ENCODE results near the gene TECTA. TPM values are rescaled to one million over a fixed set of nuclear protein-coding genes. Genes with fewer than 3 reads are reported as not detected.

The TECTA gene
- total RNA-seq, 4 donors from 2014 or later, result under 0.01 to 2.8 (median 1.1) TPM; not detected in 1

- intact Hi-C loops (cut with DNase I; ENCODE audit: low total_unique reads), result no loop called here
- no peaks in the 10 kb centered on the region for H3K4me1 ChIP-seq
- DNase-seq, result no peak
- no peak for TF ChIP-seq POLR2A (IDR thresholded peaks at IDR 0.05)
- H3K9me3 ChIP-seq, result no peaks in the 10 kb centered on the region
- H3K27ac ChIP-seq, result no peak overlapping the region
- H3K36me3 ChIP-seq, result no peaks in the 10 kb centered on the region
- H3K4me3 ChIP-seq, result no peak overlapping the region
- no peaks in the 10 kb centered on the region for H3K27me3 ChIP-seq
Measured at GRCh38 chr11:121210445-121211080, 109.5 kb downstream of the TECTA start.

GRCh38 chr11:121211626-121212025 is 110.6 kb downstream of the TECTA start:
- Histone ChIP-seq H3K9me3 (no peaks in the 10 kb centered on the region), H3K4me1 (no peaks in the 10 kb centered on the region), H3K27ac (no peak overlapping the region), H3K27me3 (no peaks in the 10 kb centered on the region), H3K4me3 (no peak overlapping the region), H3K36me3 (no peaks in the 10 kb centered on the region)
- TF ChIP-seq CTCF (IDR thresholded peaks at IDR 0.05), result no peak
- no peak for TF ChIP-seq POLR2A (IDR thresholded peaks at IDR 0.05)
- no peak for DNase-seq
- intact Hi-C loops (cut with DNase I; ENCODE audit: low total_unique reads), result no loop called here

- intact Hi-C loops (cut with DNase I; ENCODE audit: low total_unique reads), result no loop called here
- no peak for TF ChIP-seq CTCF (IDR thresholded peaks at IDR 0.05)
- no peak for TF ChIP-seq POLR2A (IDR thresholded peaks at IDR 0.05)
- no peak overlapping the region for H3K4me3 ChIP-seq
- no peaks in the 10 kb centered on the region for H3K9me3 ChIP-seq
- no peak overlapping the region for H3K27ac ChIP-seq
- H3K4me1 ChIP-seq, result no peaks in the 10 kb centered on the region
- DNase-seq, result no peak
- H3K36me3 ChIP-seq, result no peaks in the 10 kb centered on the region
- H3K27me3 ChIP-seq, result no peaks in the 10 kb centered on the region
Measured at GRCh38 chr11:121212536-121213361, 111.7 kb downstream of the TECTA start.

GRCh38 chr11:121213362-121213893 is 112.4 kb downstream of the TECTA start:
- intact Hi-C loops (cut with DNase I; ENCODE audit: low total_unique reads), result no loop called here
- TF ChIP-seq POLR2A (IDR thresholded peaks at IDR 0.05) (no peak), CTCF (IDR thresholded peaks at IDR 0.05) (no peak)
- no peak overlapping the region for H3K27ac ChIP-seq
- H3K27me3 ChIP-seq, result no peaks in the 10 kb centered on the region
- H3K36me3 ChIP-seq, result no peaks in the 10 kb centered on the region
- DNase-seq, result no peak
- no peaks in the 10 kb centered on the region for H3K9me3 ChIP-seq
- H3K4me3 ChIP-seq, result no peak overlapping the region
- H3K4me1 ChIP-seq, result no peaks in the 10 kb centered on the region

- no peak overlapping the region for H3K27ac ChIP-seq
- no peak overlapping the region for H3K4me3 ChIP-seq
- no peaks in the 10 kb centered on the region for H3K27me3 ChIP-seq
- intact Hi-C loops (cut with DNase I; ENCODE audit: low total_unique reads), result no loop called here
- H3K4me1 ChIP-seq, result no peaks in the 10 kb centered on the region
- DNase-seq, result no peak
- no peaks in the 10 kb centered on the region for H3K36me3 ChIP-seq
- no peaks in the 10 kb centered on the region for H3K9me3 ChIP-seq
- TF ChIP-seq POLR2A (IDR thresholded peaks at IDR 0.05) (no peak), CTCF (IDR thresholded peaks at IDR 0.05) (no peak)
Measured at GRCh38 chr11:121214861-121215260, 113.8 kb downstream of the TECTA start.
